HG03378 (cell line): ENCODE measurements around the gene UACA.

Experiments used
- ATAC-seq: cut with Tn5 transposase; IDR thresholded peaks from one replicate; pipeline ENCODE4 v1.9.1; 2021; ENCODE audit warnings: mild to moderate bottlenecking, moderate library complexity; ENCODE audit not compliant: unreplicated experiment

The UACA gene

DNA sequence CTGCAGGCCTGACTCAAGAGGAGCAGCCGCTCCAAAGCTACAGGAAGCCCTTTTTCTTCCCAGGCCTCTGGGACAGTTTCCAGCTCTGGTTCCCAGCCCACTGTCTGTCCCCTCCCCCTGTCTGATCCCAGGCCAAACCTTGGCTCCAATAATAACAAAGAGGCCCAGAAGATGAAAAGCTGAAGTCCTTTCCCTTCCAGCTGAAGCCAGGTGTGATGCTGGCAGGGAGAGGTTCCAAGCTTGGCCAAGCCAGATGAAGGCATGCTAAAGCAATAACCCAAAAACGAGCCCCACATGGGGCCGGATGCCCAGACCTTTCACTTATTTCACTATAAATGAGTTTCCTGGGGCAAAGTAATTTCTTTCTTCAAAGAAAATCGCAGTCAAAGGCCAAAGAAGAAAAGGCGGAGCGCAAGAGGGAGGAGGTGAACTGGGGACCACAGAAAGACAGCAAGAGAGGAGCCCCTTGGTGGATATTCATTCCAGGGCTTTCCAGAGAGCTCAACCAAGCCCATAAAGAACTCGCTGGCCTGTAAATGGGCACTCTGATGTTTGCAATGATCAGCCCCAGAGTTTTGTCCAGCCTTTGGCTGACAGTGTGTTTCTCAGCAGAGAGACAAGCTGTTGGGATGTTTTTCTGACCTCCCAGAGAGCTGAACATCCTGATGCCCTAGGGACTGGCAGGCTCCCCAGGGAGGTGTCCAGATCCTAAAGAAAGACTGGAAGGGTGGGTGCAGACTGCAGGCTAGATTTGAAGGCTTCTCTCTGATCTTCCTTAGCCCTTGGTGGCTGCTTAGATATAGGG is 157.6 kb downstream of the UACA start:
- ATAC-seq, result no peak

DNA sequence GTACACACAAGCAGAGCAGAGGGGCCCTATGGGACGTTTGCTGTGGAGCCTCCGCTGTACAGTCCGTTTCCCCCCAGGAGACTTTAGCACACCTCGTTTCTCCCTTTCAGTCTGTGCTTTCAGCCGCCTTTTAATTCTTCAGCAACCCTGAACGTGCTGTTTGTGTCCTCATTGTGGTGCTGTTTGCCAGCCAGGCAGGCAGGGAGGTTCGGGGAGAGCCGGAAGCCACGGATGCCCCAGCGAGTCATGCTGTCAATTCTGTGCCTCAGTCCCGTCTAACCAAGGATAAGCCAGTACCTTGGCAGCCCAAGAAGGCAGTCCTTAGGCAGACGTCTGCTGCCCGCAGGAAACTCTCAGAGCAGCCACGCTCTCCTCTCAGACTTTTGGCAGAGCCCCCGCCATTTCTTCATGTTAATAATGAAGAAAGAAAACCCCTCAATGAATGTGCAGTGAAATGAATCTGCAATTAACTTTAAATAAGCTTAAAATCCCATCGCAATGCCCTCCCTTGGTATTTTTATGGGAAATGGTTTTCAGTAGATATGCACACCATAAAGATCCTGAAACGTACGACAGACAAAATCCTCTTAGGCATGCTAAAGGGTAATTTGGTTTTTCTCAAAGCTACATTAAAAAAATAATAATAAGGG is 158.6 kb downstream of the UACA start:
- ATAC-seq, result no peak
